ENCODE measurements around the gene TCHHL1. TPM values are rescaled to one million over a fixed set of nuclear protein-coding genes. Genes with fewer than 3 reads are reported as not detected.

Gene TCHHL1
- total and polyA plus RNA-seq, 8 donors: not detected

DNA sequence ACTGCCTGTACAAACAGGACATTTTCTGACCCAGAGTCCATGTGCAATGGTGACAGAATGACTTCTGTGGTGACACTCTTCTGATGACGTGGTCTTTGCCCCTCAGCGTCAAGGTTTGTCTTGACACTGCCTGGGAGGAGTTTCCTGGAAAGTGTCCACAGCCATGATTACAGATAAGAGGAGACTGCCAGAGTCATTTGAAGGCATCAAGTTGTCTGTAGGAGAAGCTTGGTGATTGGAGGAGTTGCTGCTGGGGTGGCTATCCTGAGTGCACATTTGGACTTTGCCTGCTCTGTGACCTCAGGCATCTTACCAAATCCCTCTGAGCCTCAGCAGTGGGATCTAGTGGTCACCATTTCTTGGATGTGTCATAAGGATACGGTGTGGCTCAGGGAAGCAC, 17.7 kb downstream of the TCHHL1 start:
- Histone ChIP-seq H3K27ac (no peak overlapping the region), H3K36me3 (no peaks in the 10 kb centered on the region), H3K9me3 (no peaks in the 10 kb centered on the region), H3K4me3 (no peak overlapping the region), H3K27me3 (peaks cover 0 to 26% of the 10 kb centered on the region in 2 donors), H3K4me1 (no peaks in the 10 kb centered on the region)
- DNase-seq: no peak
- ATAC-seq: no peak
- TF ChIP-seq, protein P1, sequence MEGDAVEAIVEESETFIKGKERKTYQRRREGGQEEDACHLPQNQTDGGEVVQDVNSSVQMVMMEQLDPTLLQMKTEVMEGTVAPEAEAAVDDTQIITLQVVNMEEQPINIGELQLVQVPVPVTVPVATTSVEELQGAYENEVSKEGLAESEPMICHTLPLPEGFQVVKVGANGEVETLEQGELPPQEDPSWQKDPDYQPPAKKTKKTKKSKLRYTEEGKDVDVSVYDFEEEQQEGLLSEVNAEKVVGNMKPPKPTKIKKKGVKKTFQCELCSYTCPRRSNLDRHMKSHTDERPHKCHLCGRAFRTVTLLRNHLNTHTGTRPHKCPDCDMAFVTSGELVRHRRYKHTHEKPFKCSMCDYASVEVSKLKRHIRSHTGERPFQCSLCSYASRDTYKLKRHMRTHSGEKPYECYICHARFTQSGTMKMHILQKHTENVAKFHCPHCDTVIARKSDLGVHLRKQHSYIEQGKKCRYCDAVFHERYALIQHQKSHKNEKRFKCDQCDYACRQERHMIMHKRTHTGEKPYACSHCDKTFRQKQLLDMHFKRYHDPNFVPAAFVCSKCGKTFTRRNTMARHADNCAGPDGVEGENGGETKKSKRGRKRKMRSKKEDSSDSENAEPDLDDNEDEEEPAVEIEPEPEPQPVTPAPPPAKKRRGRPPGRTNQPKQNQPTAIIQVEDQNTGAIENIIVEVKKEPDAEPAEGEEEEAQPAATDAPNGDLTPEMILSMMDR (IDR thresholded peaks at IDR 0.05): no peak
- intact Hi-C loops (cut with DNase I): no loop called here

DNA sequence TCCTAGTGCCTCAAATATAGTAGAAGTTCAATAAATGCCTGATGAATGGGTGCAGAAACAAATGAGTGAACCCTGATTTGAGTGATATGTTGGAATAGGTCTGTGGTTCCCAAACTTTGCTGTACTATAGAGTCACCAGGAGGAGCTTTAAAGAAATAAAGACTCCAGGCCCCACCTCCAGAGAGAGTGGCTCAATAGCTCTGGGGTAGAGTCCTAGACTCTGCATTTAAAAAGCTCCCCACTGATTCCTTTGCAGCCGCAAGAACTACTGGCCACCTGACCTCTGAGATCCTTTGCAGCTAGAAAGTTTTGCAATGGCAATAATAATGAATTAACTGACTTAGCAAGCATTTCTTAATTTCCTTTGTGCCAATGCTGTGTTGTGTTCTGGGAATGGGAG, 20.9 kb downstream of the TCHHL1 start:
- no peak overlapping the region for H3K27ac ChIP-seq
- H3K9me3 ChIP-seq: no peaks in the 10 kb centered on the region
- no peak for DNase-seq
- no peaks in the 10 kb centered on the region for H3K36me3 ChIP-seq
- H3K27me3 ChIP-seq: peaks cover 0 to 14% of the 10 kb centered on the region in 2 donors
- no peak for ATAC-seq
- intact Hi-C loops (cut with DNase I): no loop called here
- TF ChIP-seq, protein P1 (IDR thresholded peaks at IDR 0.05): no peak
- no peak overlapping the region for H3K4me3 ChIP-seq
- H3K4me1 ChIP-seq: no peaks in the 10 kb centered on the region

DNA sequence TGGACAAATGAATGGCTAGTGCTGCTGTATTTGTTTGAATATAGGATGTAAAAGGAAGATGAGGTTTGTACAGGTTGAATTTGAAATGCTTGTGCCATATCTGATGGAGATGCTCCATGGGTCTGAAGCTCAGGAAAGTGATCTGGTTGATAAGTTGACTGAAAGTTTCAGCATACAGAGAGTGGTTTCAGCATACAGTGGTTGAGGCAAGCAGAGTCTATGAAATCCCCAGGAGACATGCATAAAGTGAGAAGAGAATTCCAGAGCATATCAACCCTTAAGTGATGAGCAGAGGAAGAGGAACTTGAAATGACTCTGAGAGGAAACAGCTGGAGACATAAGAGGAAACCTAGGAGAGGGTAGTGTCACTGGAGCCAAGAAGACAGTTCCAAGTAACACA, 21.7 kb downstream of the TCHHL1 start:
- Histone ChIP-seq H3K36me3 (no peaks in the 10 kb centered on the region), H3K27me3 (peaks cover 0 to 6% of the 10 kb centered on the region in 2 donors), H3K4me1 (no peaks in the 10 kb centered on the region), H3K9me3 (no peaks in the 10 kb centered on the region), H3K27ac (no peak overlapping the region), H3K4me3 (no peak overlapping the region)
- TF ChIP-seq, protein P1 (IDR thresholded peaks at IDR 0.05): no peak
- intact Hi-C loops (cut with DNase I): no loop called here
- DNase-seq (no peak), ATAC-seq (no peak)

DNA sequence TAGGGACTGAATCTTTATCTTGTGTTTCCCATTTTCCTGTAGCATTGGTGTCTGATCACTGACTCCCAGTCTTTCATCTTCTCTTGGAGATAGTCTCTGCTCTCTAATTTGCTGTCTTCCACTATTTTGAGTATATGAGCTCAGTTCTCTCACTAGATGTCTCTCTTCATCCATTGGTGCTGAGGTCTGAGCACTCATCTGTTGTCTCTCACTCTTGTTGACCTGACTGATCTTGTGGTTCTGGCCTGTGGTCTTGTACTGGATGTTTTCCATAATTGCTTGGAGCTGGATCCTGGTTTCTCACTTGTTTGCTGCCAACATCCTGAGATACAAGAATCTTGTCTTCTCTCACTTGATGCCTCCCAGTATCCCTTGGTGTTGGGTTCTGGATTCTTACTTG, 26.9 kb downstream of the TCHHL1 start:
- TF ChIP-seq, protein P1 (IDR thresholded peaks at IDR 0.05): no peak
- Histone ChIP-seq H3K36me3 (no peaks in the 10 kb centered on the region), H3K4me3 (no peak overlapping the region), H3K27me3 (peaks cover 3 to 36% of the 10 kb centered on the region in 2 donors), H3K27ac (no peak overlapping the region), H3K4me1 (no peaks in the 10 kb centered on the region), H3K9me3 (no peaks in the 10 kb centered on the region)
- no peak for DNase-seq
- intact Hi-C loops (cut with DNase I): no loop called here
- ATAC-seq: no peak

DNA sequence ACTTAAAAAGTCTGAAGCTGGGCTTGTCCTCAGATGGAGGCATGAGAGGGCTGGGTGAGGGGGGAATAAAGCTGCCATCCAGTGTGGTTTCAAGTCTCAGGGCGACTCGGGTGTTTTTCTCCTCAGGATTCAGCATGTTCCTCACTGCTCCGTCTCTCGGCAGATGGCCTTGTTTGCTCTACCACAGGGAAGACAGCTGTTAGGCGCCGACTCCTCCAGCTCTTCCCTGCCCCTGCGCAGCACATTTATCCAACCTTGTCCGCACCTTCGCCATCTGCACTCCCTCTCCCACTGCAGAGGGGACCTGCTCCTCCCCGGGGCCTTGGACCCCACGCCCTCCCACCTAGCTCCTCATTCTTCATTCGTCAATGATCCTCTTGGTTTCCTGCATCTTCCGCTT, 35.5 kb downstream of the TCHHL1 start:
- H3K9me3 ChIP-seq: no peaks in the 10 kb centered on the region
- TF ChIP-seq, protein P1 (IDR thresholded peaks at IDR 0.05): no peak
- H3K27me3 ChIP-seq: peaks cover 23 to 51% of the 10 kb centered on the region in 2 donors
- intact Hi-C loops (cut with DNase I): loop anchor here (5.0 to 10.0 kb wide), 2 partner anchors 121 to 394 kb away; no protein-coding TSS in a partner anchor
- peaks cover 5 to 44% of the 10 kb centered on the region in 2 donors for H3K4me1 ChIP-seq
- H3K4me3 ChIP-seq: no peak overlapping the region
- H3K36me3 ChIP-seq: no peaks in the 10 kb centered on the region
- no peak for ATAC-seq
- no peak overlapping the region for H3K27ac ChIP-seq
- DNase-seq: no peak
